Activated B cell treated with CpG ODN at 0.5 μM for 24 hours (primary cell): ENCODE data around the gene TK2. TPM values are rescaled to one million over a fixed set of nuclear protein-coding genes. Genes with fewer than 3 reads are reported as not detected.
A peak's percentile ranks its signal among the peaks of the same experiment; 100 is the strongest.

Experiments
- ATAC-seq: fragments of 200-7000 bp; cut with Tn5 transposase; one replicate; pipeline ENCODE4 v1.10.0; 2021; ENCODE audit warnings: low read depth, mild to moderate bottlenecking, moderate library complexity
- CTCF ChIA-PET: fragments of 350-600 bp; sonication (Branson Sonifier 250); formaldehyde crosslinking; loops from one replicate; lab custom pipeline; 2021; ENCODE audit warnings: antibody characterized with exemption; lab: Charles Lee
- POLR2A ChIA-PET: fragments of 350-600 bp; sonication (Branson Sonifier 250); formaldehyde crosslinking; loops from one replicate; lab custom pipeline; 2021; ENCODE audit warnings: antibody characterized with exemption; lab: Charles Lee
- DNase-seq: peaks from one replicate; pipeline ENCODE4 v3.0.0; 2022
- H3K27ac Mint-ChIP-seq: one replicate; pipeline ENCODE4 v1.8.0; 2020; ENCODE audit warnings: mixed read lengths
- H3K27me3 Mint-ChIP-seq: one replicate; pipeline ENCODE4 v1.8.0; 2021; ENCODE audit warnings: mixed read lengths
- H3K36me3 Mint-ChIP-seq: one replicate; pipeline ENCODE4 v1.8.0; 2021; ENCODE audit warnings: low read depth, mixed read lengths
- H3K4me1 Mint-ChIP-seq: one replicate; pipeline ENCODE4 v1.8.0; 2021; ENCODE audit warnings: mixed read lengths
- H3K4me3 Mint-ChIP-seq: one replicate; pipeline ENCODE4 v1.8.0; 2020; ENCODE audit warnings: mild to moderate bottlenecking, mixed read lengths
- H3K9me3 Mint-ChIP-seq: one replicate; pipeline ENCODE4 v1.8.0; 2020; ENCODE audit warnings: mixed read lengths
- CTCF ChIP-seq: fragments of 200-600 bp; IDR thresholded peaks from one replicate; pipeline ENCODE4 v1.8.0; 2022; ENCODE audit warnings: antibody characterized with exemption, mild to moderate bottlenecking
- intact Hi-C: fragments of 100-400 bp; cut with micrococcal nuclease; formaldehyde crosslinking; loops from one replicate; pipeline ENCODE4 v1.15.1; 2024
- total RNA-seq: library from RNA; stranded (reverse); gene quantifications from 2 replicates; pipeline ENCODE4 v1.2.3, GENCODE V29; 2022

The TK2 gene
- total RNA-seq, 1 donor from 2014 or later, result 4.8 TPM

GRCh38 chr16:66495440-66495839 lies 54.5 kb downstream of the TK2 start:
- ATAC-seq, result no peak
- intact Hi-C loops, result no loop called here
- ChIA-PET CTCF (no interaction called here), POLR2A (no interaction called here)
- no peak for DNase-seq
- no peaks in the 10 kb centered on the region for H3K36me3 Mint-ChIP-seq
- H3K4me1 Mint-ChIP-seq, result peaks cover 10% of the 10 kb centered on the region
- no peak for TF ChIP-seq CTCF
- no peak overlapping the region for H3K4me3 Mint-ChIP-seq
- H3K27ac Mint-ChIP-seq, result no peak overlapping the region
- peaks cover 2% of the 10 kb centered on the region for H3K27me3 Mint-ChIP-seq
- H3K9me3 Mint-ChIP-seq, result no peaks in the 10 kb centered on the region

GRCh38 chr16:66494916-66495315 lies 55.0 kb downstream of the TK2 start:
- Mint-ChIP-seq H3K4me1 (peaks cover 8% of the 10 kb centered on the region), H3K27ac (no peak overlapping the region), H3K36me3 (no peaks in the 10 kb centered on the region), H3K9me3 (no peaks in the 10 kb centered on the region), H3K4me3 (no peak overlapping the region), H3K27me3 (peaks cover 2% of the 10 kb centered on the region)
- DNase-seq (no peak), ATAC-seq (no peak)
- TF ChIP-seq CTCF, result no peak
- ChIA-PET CTCF (no interaction called here), POLR2A (no interaction called here)
- intact Hi-C loops, result no loop called here

GRCh38 chr16:66493490-66494401 lies 56.2 kb downstream of the TK2 start:
- Mint-ChIP-seq H3K36me3 (no peaks in the 10 kb centered on the region), H3K27me3 (peaks cover 2% of the 10 kb centered on the region), H3K4me1 (peaks cover 4% of the 10 kb centered on the region), H3K9me3 (no peaks in the 10 kb centered on the region), H3K4me3 (no peak overlapping the region), H3K27ac (no peak overlapping the region)
- ChIA-PET POLR2A (no interaction called here), CTCF (no interaction called here)
- DNase-seq (peak; percentile 13), ATAC-seq (no peak)
- intact Hi-C loops, result no loop called here
- TF ChIP-seq CTCF, result no peak

GRCh38 chr16:66491716-66492064 lies 58.2 kb downstream of the TK2 start:
- DNase-seq (no peak), ATAC-seq (no peak)
- no peak overlapping the region for H3K4me3 Mint-ChIP-seq
- POLR2A ChIA-PET, result no interaction called here
- H3K36me3 Mint-ChIP-seq, result no peaks in the 10 kb centered on the region
- peaks cover 4% of the 10 kb centered on the region for H3K4me1 Mint-ChIP-seq
- no peaks in the 10 kb centered on the region for H3K9me3 Mint-ChIP-seq
- TF ChIP-seq CTCF, result no peak
- CTCF ChIA-PET, result no interaction called here
- H3K27ac Mint-ChIP-seq, result no peak overlapping the region
- intact Hi-C loops, result no loop called here
- H3K27me3 Mint-ChIP-seq, result peaks cover 2% of the 10 kb centered on the region

GRCh38 chr16:66490774-66491715 lies 58.9 kb downstream of the TK2 start:
- ChIA-PET CTCF (interaction anchor here (0.6 kb wide), 1 partner anchor 63 kb away, joined by 3 read pairs; no protein-coding TSS in a partner anchor), POLR2A (no interaction called here)
- H3K36me3 Mint-ChIP-seq, result no peaks in the 10 kb centered on the region
- H3K27me3 Mint-ChIP-seq, result peaks cover 2% of the 10 kb centered on the region
- H3K27ac Mint-ChIP-seq, result no peak overlapping the region
- H3K4me3 Mint-ChIP-seq, result no peak overlapping the region
- TF ChIP-seq CTCF, result no peak
- DNase-seq (peak; percentile 13), ATAC-seq (no peak)
- no peaks in the 10 kb centered on the region for H3K9me3 Mint-ChIP-seq
- peaks cover 4% of the 10 kb centered on the region for H3K4me1 Mint-ChIP-seq
- intact Hi-C loops, result no loop called here
